Cardiac fibroblast (primary cell): ENCODE measurements around the gene STK38L.

Experiments used
- DNase-seq, 2 donors: peaks; one replicate each; pipeline versions ENCODE4 v3.0.0 to v3.0.0-alpha.2; 2010; ENCODE audit warnings: low read depth in 2 of 2
- H3K4me3 ChIP-seq, 2 donors: replicated peaks in 1 of 2; 1 replicate in 1 of 2; 2 replicates in 1 of 2; pipeline ENCODE4 v1.5.1; 2011; ENCODE audit warnings: low read depth in 2 of 2, low read length in 2 of 2, mild to moderate bottlenecking in 2 of 2, moderate library complexity in 1 of 2
- CTCF ChIP-seq: IDR thresholded peaks from one replicate; pipeline ENCODE4 v1.5.1; 2011; ENCODE audit warnings: low read depth, mild to moderate bottlenecking, low read length, inconsistent platforms

STK38L gene

GRCh38 chr12:27243804-27244688 is at the start of gene STK38L:
STK38L (plus strand) TSS chr12:27244286; CDS start chr12:27297721, 53,435 bp downstream.
- TF ChIP-seq CTCF, result no peak
- DNase-seq, result peak; percentile 97 to 98

GRCh38 chr12:27194644-27195043 is 49.4 kb upstream of the STK38L start:
- TF ChIP-seq CTCF, result no peak
- no peak for DNase-seq
- H3K4me3 ChIP-seq, result no peak overlapping the region

More at GRCh38 chr12:27243804-27244688, at the start of gene STK38L:
- H3K4me3 ChIP-seq, result peak within 1 kb of the TSS; percentile 79 to 94

GRCh38 chr12:27198036-27198435 is 46.0 kb upstream of the STK38L start:
- H3K4me3 ChIP-seq, result no peak overlapping the region
- DNase-seq, result peak; percentile 69 to 85
- TF ChIP-seq CTCF, result no peak

- no peak overlapping the region for H3K4me3 ChIP-seq
- no peak for TF ChIP-seq CTCF
- peak in 1 of 2 donors; percentile 26 for DNase-seq
Observed at GRCh38 chr12:27199638-27200300, 44.3 kb upstream of the STK38L start.

- no peak overlapping the region for H3K4me3 ChIP-seq
- peak in 1 of 2 donors; percentile 42 for DNase-seq
- no peak for TF ChIP-seq CTCF
Observed at GRCh38 chr12:27201169-27201568, 42.9 kb upstream of the STK38L start.

GRCh38 chr12:27206801-27207502 is 37.1 kb upstream of the STK38L start:
- DNase-seq, result no peak
- H3K4me3 ChIP-seq, result no peak overlapping the region
- no peak for TF ChIP-seq CTCF
